ENCODE measurements around the gene KLHDC7B. TPM values are rescaled to one million over a fixed set of nuclear protein-coding genes. Genes with fewer than 3 reads are reported as not detected.

KLHDC7B gene
- total RNA-seq, 2 experiments from 2014 or later, result 0.25 to 0.46 TPM

GRCh38 chr22:50502628-50503474 lies 42.8 kb upstream of the KLHDC7B start:
- Histone ChIP-seq H4K20me1 (ENCODE audit: insufficient read depth, low read length) (no peaks in the 10 kb centered on the region), H3K36me3 (ENCODE audit: insufficient read depth, low read length) (peaks cover 20% of the 10 kb centered on the region; the same call in 1 of the 2 replicates), H3K9me2 (ENCODE audit: insufficient read depth, low read length) (no peaks in the 10 kb centered on the region), H2AFZ (ENCODE audit: low read length) (no peak overlapping the region), H3K79me2 (ENCODE audit: insufficient read depth, low read depth, low read length) (peaks cover 6% of the 10 kb centered on the region; the same call in 1 of the 2 replicates), H3K4me2 (ENCODE audit: low read length) (no peak overlapping the region), H3K4me1 (ENCODE audit: insufficient read depth, low read length, poor library complexity, severe bottlenecking) (peaks cover 18% of the 10 kb centered on the region), H3K27ac (ENCODE audit: low read depth, low read length, poor library complexity, severe bottlenecking) (no peak overlapping the region), H3K9me3 (ENCODE audit: low read length) (no peaks in the 10 kb centered on the region), H3K4me3 (ENCODE audit: low read depth, low read length, poor library complexity, severe bottlenecking) (no peak overlapping the region)
- BruUV-seq (replicated peaks), result no TSS peak
- POLR2A ChIA-PET, result no interaction called here
- no peak for DNase-seq (ENCODE audit: low spot score)
- CTCF ChIA-PET (ENCODE audit: unreplicated experiment), result no interaction called here
- intact Hi-C loops (cut with micrococcal nuclease; ENCODE audit: unreplicated experiment), result loop anchor here (10.0 kb wide), 1 partner anchor 258 kb away; the partner anchor contains the start of gene TUBGCP6
- no peak for TF ChIP-seq CTCF (conservative IDR thresholded peaks at IDR 0.05; ENCODE audit: low read length)
- no peak for TF ChIP-seq EZH2phosphoT487 (IDR thresholded peaks at IDR 0.05; ENCODE audit: borderline replicate concordance, low read depth, low read length)

- BruUV-seq (replicated peaks), result no TSS peak
- Histone ChIP-seq H3K4me2 (ENCODE audit: low read length) (no peak overlapping the region), H3K36me3 (ENCODE audit: insufficient read depth, low read length) (peaks cover 20% of the 10 kb centered on the region; the same call in 1 of the 2 replicates)
These were observed 42.1 kb upstream of the KLHDC7B start for GRCh38 chr22:50503475-50504145.

More at GRCh38 chr22:50503475-50504145, 42.1 kb upstream of the KLHDC7B start:
- Histone ChIP-seq H2AFZ (ENCODE audit: low read length) (no peak overlapping the region), H3K9me2 (ENCODE audit: insufficient read depth, low read length) (no peaks in the 10 kb centered on the region), H4K20me1 (ENCODE audit: insufficient read depth, low read length) (no peaks in the 10 kb centered on the region), H3K9me3 (ENCODE audit: low read length) (no peaks in the 10 kb centered on the region), H3K27ac (ENCODE audit: low read depth, low read length, poor library complexity, severe bottlenecking) (no peak overlapping the region), H3K4me1 (ENCODE audit: insufficient read depth, low read length, poor library complexity, severe bottlenecking) (peaks cover 12% of the 10 kb centered on the region), H3K4me3 (ENCODE audit: low read depth, low read length, poor library complexity, severe bottlenecking) (no peak overlapping the region), H3K79me2 (ENCODE audit: insufficient read depth, low read depth, low read length) (peaks cover 10% of the 10 kb centered on the region)
- TF ChIP-seq CTCF (conservative IDR thresholded peaks at IDR 0.05; ENCODE audit: low read length) (0 out of 2 replicates have a peak, but pooled peaks have one; percentile 20), EZH2phosphoT487 (IDR thresholded peaks at IDR 0.05; ENCODE audit: borderline replicate concordance, low read depth, low read length) (no peak)
- intact Hi-C loops (cut with micrococcal nuclease; ENCODE audit: unreplicated experiment), result loop anchor here (10.0 kb wide), 1 partner anchor 259 kb away; the partner anchor contains the start of gene TUBGCP6
- POLR2A ChIA-PET, result no interaction called here
- no peak for DNase-seq (ENCODE audit: low spot score)
- CTCF ChIA-PET (ENCODE audit: unreplicated experiment), result no interaction called here
